C4-2B (cell line): ENCODE measurements around the gene TGFBI.
"Not testable (repeated sequence)": the region's sequence is repeated elsewhere in the genome, so short reads cannot be mapped to it uniquely, and the experiment has no call there.

Source experiments
- H3K27ac ChIP-seq: fragments of 450-650 bp; 2 replicates; pipeline ENCODE4 v1.5.1; 2017
- CTCF ChIP-seq: fragments of 450-650 bp; conservative IDR thresholded peaks from 2 replicates; pipeline ENCODE4 v1.5.1; 2017; ENCODE audit warnings: mild to moderate bottlenecking
- ZFX ChIP-seq: fragments of 450-650 bp; IDR thresholded peaks from 2 replicates; pipeline ENCODE4 v1.6.1; 2017

Gene TGFBI

GRCh38 chr5:136038635-136039034 is 9.8 kb downstream of the TGFBI start:
- TF ChIP-seq CTCF (no peak), ZFX (no peak)
- no peak overlapping the region for H3K27ac ChIP-seq

GRCh38 chr5:136039202-136039601 is 10.4 kb downstream of the TGFBI start:
- TF ChIP-seq ZFX (no peak), CTCF (no peak)
- H3K27ac ChIP-seq = no peak overlapping the region

- TF ChIP-seq CTCF = no peak
- TF ChIP-seq ZFX = no peak
- no peak overlapping the region for H3K27ac ChIP-seq
Observed at GRCh38 chr5:136040746-136041415, 12.1 kb downstream of the TGFBI start.

- no peak for TF ChIP-seq ZFX
- TF ChIP-seq CTCF = no peak
- no peak overlapping the region for H3K27ac ChIP-seq
Observed at GRCh38 chr5:136042156-136042555, 13.4 kb downstream of the TGFBI start.

GRCh38 chr5:136042665-136043121 is 13.9 kb downstream of the TGFBI start:
- H3K27ac ChIP-seq = no peak overlapping the region
- TF ChIP-seq ZFX = no peak
- no peak for TF ChIP-seq CTCF

- H3K27ac ChIP-seq = no peak overlapping the region
- no peak for TF ChIP-seq ZFX
- no peak for TF ChIP-seq CTCF
Observed at GRCh38 chr5:136043551-136043950, 14.8 kb downstream of the TGFBI start.

- no peak for TF ChIP-seq CTCF
- TF ChIP-seq ZFX = no peak
- no peak overlapping the region for H3K27ac ChIP-seq
Observed at GRCh38 chr5:136043968-136044610, 15.3 kb downstream of the TGFBI start.

GRCh38 chr5:136045026-136045425 is 16.2 kb downstream of the TGFBI start:
- not testable (repeated sequence) for H3K27ac ChIP-seq
